Head of caudate nucleus (tissue), 42 donors: Measurements from ENCODE around the gene SLC3A2.
A peak's percentile ranks its signal among the peaks of the same experiment; 100 is the strongest.
"Not testable (repeated sequence)": the region's sequence is repeated elsewhere in the genome, so short reads cannot be mapped to it uniquely, and the experiment has no call there.

Experiments
- DNase-seq, 42 donors: peaks; one replicate each; pipeline versions ENCODE4 v3.0.0 to v3.0.0-alpha.2; 2020 to 2021; ENCODE audit warnings: mixed read lengths in 7 of 42
- intact Hi-C: fragments of 100-400 bp; cut with DNase I; formaldehyde crosslinking; loops from one replicate; pipeline ENCODE4 v1.15.0; 2022

SLC3A2 gene

DNA sequence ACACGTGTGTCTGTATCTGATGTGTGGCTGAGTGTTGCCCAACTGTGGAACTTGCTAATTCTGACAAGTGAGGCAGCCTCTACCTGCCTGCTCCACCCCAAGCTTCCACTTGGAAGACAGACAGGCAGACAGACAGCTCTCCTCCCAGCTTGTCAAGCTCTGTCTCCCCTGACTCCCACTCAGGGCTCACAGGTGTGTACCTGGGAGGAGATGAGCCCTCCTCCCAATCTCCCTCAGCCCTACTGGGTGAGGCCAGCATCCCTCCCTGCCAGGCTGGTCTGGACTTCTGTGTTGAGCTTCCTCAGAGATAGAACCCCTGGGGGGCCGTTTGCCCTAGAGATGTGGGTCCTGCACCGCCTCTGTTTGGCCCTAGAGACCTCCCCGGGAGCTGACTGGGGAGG is 41.5 kb downstream of the SLC3A2 start:
- DNase-seq: peak in 41 of 42 donors; percentile 31 to 94 (median 69)
- intact Hi-C loops: no loop called here

DNA sequence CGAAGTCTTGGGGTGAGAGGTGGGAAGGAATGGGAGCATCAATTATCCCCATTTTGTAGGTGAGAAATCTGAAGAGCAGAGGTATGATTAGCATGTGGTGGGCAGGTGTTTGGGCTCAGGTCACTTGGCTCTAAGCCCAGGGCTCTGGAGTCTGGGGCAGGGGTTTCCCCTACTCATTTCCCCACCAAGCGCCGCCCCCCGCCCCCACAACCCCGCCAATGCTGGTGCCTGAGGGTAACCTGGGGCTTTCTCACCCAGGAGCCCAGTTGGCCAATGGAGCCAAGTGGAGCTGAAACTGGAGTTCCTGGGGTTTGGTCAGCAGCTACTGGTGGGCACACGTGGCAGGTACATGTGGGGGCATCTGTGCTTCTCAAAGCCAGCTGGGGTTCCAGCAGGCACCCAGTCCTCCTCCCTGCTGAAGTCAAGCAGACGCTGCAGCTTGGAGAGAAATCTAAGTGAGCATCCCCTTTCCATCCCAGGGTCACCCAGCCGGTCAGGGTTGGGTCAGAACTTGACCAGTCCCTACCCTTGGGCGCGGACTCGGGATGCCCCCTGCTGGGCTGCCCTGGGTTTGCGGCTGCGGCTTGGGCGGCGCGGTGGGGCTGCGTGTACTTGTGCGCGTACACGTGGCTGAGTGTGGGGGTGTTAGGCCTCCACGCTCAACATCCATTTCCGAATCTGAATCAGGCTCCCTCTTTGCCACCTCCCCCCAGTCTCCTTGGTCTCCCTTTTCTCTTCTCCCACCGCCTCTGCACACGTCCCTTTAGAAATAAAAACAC is 42.1 kb downstream of the SLC3A2 start:
- peak; percentile 39 to 91 (median 76) for DNase-seq

DNA sequence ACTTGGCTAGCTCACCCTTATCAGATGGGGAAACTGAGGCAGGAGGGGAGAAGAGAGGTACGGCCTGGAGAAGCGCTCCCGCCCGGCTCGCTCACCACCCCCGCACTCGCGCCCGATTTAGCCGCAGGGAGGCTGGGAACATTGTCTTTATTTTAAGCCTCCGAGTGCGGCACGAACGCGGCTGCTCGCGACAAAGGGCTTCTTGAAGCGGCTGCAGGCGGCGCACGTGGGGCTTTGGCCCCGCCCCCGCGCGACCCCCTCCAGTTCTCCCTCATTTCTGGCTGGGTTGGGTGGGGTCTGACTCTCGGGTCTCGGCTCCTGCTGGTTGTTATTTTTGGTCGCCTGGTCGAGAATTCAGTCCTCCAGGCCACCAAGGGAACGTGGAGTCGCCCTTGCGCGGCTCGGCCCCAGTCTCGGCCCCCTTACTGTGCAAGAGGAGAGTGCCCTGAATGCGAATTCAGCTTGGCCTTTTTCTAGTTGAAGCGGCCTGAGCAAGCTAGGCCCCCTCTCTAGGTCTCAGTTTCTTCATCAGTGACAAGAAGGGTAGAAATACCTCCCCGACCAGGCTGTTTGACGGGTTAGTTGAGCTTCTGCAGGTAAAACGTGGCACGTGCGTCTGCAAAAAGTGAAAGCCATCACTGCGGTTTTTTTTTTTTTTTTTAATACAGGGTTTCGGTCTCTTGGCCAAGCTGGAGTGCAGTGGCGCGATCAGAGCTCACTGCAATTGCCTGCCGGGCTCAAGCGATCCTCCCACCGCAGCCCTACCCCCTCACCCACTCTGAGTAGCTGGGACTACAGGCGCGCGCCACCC is 43.1 kb downstream of the SLC3A2 start:
- intact Hi-C loops: no loop called here
- peak; percentile 45 to 90 (median 76) for DNase-seq

More for the DNA sequence above, 42.1 kb downstream of the SLC3A2 start:
- intact Hi-C loops: no loop called here

DNA sequence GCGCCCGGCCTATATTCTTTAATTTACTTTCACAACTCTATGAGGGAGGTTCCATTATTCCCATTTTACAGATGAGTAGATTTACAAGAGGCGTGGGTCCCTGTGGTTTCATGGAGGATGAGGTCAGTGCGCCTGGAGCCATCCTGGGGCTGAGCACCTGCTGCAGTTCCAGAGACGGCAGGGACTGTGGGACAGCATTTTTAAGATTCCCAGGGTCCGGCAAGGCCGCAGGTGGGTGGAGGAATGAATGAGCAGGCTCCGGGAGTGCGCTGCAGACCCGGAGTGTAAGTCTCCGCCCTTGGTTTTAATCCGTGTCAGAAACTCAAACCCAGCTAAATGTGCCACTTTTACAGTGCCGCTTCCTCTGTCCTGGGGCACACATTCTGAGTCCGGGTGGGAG is 44.6 kb downstream of the SLC3A2 start:
- intact Hi-C loops: no loop called here
- no peak for DNase-seq

DNA sequence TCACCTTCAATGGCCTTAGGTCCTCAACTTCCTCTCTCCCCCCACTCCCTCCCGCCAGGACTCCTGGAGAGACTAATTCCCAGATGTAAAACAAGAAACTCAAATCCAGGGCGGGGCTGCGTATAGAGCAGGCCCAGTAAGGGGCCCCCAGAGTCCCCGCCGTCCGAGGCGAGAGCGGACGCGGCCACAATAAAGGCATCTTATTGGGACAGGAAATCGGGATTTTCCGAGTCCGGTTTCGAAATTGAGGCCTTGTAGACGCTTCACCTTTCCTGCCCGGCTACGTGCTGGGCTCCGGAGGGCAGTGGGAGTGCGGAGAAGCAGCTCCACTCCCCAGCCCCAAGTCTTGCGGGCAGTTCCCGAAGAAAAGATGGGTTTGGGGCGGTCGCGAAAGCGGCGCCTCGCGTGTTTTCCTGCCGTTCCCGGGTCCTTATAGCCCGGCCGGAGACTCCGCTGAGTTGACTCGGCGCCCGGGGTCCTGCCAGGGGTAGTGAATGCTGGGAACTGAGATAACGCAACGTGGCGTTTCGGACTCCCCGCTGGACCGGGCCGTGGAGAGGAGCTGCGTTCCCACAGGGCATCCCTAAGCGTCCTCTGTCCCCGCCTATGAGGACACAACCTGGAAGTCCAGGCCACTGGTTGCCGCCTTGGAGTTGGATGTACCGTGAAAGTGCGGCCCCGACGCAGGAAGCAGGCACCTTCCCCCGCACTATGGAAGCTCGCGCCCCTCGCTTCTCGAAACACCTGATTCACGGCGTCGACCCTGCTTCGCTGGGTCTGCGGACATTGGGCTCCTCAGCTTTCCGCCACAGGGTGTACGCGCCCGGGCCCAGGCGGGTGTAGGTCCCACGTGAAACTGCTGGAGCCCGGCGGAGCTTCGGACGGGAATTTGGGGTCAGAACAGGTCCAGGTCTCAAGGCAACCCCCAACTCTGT is 45.3 kb downstream of the SLC3A2 start:
- peak in 1 of 42 donors; percentile 15 for DNase-seq

DNA sequence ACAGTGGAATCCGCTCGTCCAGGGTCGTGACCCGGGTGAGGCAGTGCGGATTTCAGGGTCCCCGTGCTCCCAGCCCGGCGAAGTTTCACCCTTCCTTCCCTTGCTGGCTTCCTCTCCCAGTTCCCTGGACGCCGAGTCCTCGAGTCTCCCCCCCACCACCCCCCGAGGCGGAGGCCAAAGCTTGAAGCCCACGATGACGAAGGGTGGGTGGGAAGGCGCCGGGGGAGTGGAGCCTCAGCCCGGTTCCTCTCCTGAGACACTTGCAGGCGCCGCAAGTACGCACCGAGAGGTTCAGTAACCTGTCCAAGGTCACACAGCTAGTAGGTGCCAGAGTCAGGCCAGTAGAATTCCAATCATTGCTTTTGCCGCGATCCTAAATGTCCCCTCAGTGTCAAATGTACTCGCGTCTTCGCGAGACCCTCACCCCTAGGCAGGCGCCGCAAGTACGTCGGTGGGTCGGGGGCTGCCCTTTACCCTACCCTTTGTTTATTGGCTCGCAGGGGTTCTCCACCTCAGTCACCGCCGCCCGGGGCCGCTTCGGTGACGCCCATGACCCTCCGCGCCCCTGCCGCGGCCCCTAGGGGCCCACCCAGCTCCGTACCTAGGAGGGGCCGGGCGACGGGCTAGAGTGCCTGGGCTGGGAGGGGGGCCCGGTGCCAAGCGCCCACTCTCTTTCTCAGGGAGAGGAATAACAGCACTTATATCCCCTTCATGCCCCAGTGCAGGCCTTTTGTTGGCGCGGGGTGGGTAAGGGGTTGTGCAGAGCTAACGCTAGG is 46.2 kb downstream of the SLC3A2 start:
- intact Hi-C loops: no loop called here
- no peak for DNase-seq

More for the DNA sequence above, 45.3 kb downstream of the SLC3A2 start:
- intact Hi-C loops: no loop called here

DNA sequence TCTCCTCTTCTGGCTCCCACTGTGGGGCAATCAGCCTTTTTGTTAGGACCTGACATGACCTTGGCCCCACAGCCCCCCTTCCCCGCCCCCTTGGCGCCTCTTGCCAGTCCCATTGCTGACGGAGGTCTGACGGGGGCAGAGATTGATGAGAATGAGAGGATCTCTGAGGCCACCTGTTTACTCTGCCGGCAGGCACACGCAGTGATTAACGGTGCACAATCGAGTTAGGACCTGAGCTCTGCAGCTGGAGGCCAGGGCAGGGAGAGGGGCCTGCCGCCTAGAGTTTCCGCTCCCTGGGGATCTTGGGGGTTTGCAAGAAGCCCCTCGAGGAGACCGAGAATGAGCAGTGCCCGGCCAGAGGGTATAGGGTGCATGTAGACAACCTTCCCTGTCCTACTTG is 47.3 kb downstream of the SLC3A2 start:
- no peak for DNase-seq
- intact Hi-C loops: no loop called here

DNA sequence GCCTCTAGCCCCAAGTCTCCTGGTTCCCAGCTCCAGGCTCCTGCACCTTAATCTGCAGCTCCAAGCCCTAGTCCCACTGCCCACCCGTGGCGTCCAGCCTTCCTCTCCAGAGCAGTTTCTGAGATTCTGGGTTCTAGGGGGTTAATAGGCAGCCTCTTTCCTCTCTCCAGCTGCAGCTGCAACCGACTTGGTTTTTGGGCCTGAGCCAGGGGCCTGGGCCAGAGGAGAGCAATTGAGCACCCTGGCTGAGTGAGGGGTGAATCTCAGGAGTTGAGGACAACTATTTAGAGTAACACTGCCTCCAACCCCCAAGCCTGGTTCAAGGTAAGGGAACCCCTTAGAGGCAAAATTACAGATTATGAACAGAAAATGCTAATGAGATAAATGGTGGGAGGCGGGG is 49.5 kb downstream of the SLC3A2 start:
- DNase-seq: peak in 4 of 42 donors; percentile 33 to 51 (median 42)
- intact Hi-C loops: no loop called here

DNA sequence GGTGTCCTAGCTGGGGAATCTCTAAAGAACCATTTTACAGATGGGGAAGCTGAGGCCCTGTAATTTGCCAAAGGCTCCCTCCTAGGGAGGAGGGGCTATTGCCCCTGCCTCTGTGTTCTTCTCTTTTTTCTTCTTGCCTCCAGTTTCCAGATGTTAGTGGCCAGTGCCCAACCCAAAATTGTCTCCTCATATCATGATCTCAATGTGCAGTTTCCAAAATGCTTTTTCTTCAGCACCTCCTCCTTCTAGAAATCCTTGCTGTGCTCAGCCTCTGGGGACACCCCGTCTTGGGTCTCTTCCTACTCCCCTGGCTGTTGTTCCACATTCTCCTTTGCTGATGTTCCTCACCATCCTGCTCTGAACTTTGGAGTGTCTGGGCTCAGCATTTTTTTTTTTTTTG is 50.0 kb downstream of the SLC3A2 start:
- intact Hi-C loops: no loop called here

DNA sequence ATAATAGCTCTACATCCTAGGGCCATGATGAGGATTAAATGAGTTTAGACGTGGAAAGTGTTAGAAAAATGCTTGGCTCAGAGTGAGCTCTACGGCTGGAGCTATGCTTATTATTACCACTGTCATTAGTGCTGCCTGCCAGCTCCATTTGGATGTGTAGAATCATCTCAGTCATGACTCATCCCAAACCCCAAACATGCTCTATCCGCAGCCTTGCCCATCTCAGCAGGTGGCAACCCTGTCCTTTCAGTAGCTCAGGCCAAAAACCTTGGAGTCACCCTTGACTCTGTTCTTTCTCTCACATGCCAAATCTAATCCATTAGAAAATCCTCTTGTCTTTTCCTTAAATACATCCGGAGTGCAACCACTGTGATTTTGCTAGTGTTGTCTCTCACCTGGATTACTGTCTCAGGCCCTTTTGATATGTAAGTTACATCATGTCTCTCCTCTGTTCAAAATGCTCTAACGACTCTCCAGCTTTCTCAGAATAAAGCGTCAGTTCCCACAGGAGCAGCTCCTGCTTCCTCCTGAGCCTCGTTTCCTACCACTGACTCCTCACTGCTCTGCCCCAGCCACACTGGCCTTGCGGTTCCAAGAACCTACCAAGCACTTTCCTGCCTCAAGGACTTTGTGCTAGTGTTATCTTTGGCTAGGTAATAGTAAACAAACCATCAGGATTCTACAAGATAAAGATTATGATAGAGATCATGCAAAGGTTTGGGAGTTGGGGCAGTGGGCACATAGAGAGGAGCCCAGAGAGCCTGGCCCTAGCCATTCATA is 51.0 kb downstream of the SLC3A2 start:
- DNase-seq: peak in 3 of 42 donors; percentile 39 to 71 (median 42)
- intact Hi-C loops: no loop called here

More for the DNA sequence above, 50.0 kb downstream of the SLC3A2 start:
- no peak for DNase-seq

DNA sequence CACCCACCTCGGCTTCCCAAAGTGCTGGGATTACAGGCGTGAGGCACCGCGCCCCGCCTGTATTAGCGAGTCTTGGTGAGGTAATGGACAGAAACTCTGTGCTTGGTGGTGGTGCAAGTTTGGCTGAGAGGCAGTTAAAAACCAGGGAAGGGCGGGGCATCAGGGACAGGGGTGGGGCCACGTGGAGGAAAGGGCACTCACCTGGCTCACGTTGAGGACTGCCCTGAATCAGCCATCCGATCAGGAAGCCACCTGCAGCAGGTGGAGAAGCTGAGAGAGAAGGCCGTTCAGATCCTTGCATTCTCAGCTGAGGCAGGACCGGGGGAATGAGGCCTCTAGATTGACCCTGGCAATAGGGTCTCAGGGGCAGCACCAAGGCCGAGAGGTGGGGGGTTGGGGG is 52.6 kb downstream of the SLC3A2 start:
- intact Hi-C loops: no loop called here
- peak in 1 of 42 donors; percentile 2 for DNase-seq

DNA sequence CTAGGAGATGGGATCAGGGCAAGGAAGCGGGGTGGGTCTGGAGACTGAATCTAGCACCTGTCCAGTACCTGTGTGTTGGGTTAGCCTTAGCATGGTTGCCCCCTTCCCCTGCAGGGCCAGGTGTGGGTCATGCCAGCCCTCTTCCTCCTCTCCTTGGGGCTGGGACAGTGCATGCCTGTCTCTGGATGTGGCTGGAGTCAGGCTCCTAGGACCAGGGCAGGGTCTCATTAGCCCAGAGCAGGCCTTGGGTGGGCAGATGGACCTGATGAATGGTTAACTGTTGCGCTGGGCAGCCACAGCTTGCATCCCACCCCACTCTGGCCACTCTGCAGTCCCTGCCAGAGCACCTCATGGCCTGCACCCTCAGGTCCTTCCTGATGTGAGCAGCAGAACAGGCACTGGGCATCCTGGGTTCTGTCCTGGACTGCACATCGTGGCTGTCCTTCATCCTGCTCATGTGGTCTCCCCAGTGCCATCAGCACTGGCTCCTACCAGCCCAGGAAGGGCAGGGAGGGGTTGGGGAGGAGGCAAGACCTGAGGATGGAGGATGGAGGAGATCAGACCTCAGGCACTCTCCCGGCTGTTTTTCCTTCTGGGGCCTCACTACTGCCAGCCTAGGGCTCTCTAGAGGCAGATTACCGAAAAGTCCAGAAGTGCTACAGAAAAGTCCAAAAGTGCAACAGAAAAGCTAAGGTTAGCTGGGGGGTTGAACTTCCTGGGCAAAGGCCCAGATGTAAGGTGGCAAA is 53.2 kb downstream of the SLC3A2 start:
- intact Hi-C loops: no loop called here
- DNase-seq: no peak

DNA sequence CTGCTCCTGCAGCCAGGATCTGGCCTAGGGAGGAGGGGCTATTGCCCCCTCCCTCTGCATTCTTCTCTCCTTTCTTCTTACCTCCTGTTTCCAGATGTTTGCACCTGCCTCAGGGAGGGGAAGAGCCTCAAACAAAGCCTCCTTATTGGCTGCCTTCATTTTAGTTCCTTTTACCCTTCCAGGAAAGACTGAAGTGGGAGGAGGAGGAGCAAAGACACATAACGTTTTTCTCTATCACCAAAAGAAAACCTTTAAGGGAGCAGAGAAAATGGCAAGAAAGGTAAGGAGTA is 53.7 kb downstream of the SLC3A2 start:
- no peak for DNase-seq
- intact Hi-C loops: no loop called here

DNA sequence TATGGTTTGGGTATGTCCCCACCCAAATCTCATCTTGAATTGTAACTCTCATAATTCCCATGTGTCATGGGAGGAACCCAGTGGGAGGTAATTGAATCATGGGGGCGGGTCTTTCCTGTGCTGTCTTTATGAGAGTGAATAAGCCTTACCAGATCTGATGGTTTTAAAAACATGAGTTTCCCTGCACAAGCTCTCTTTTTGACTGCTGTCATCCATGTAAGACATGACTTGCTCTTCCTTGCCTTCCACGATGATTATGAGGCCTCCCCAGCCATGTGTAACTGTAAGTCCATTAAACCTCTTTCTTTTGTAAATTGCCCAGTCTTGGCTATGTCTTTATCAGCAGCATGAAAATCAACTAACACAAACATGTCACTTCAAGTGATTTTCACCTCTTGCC is 56.8 kb downstream of the SLC3A2 start:
- DNase-seq, intact Hi-C loops: not testable (repeated sequence)
